GM19025 (cell line): Measurements from ENCODE around the gene TMEM119.

ENCODE experiments used
- ATAC-seq: cut with Tn5 transposase; IDR thresholded peaks from one replicate; pipeline ENCODE4 v1.9.1; 2021; ENCODE audit warnings: mild to moderate bottlenecking, low read depth, moderate library complexity; ENCODE audit not compliant: unreplicated experiment

TMEM119 gene

DNA sequence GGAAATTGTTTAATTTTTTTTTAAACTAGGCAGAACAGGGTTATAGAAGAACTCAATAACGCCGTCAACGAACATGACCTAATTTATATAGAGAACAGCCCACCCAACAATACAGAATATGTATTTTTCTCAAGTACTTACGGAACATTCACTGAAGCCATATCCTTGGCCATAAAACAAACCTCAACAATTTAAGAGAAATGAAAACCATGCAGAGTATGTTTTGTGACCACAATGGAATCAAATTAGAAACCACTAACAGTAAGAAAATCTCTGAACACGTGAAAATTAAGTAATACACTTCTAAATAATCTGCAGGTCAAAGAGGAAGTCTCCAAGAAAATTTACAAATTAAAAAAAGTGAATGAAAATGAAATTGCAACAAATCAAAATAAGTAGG, 46.3 kb downstream of the TMEM119 start:
- ATAC-seq: no peak

DNA sequence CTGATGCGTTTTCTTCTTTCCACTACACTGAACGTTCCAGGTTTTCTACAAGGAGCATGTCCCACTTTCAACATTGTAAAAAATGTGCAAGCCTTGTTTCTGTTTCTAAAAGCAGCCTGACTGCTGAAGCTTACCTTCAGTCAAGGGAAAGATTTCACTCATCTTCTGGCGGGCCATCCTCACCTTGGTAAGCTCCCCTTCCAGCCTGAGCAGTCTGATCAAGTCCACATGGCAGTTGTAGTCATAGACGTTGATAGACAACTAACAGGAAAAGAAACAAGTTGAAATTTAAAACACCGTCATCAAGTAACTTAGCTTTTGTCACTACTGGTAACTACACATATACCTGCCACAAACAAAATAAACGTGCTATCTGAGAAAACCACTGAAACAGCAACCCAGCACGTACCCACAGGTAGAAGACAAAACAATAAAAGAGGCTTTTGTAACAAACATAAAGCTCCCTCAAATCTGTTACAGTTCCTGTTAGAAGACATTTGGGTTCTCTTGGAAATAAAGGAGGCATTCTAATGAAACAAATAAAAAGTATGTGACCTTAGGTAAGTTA, 48.8 kb downstream of the TMEM119 start:
- no peak for ATAC-seq

DNA sequence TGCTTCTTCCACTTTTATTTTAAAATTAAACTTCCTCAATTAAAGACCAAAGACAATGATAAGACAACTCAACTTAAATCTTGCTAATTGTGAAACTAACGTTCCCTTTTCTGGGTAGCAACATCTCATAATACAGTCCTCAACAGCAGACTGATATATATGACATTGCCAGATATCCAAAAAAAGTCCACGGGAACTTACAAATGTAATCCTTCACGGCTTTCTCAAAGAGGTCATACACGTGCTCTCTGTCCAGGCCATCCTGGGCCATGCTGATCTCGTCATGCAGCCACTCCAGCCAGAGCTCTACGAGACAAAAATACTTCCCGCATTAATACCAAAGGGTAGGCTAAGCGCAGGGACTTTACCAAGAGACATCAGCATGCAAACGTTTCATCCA, 50.2 kb downstream of the TMEM119 start:
- no peak for ATAC-seq

DNA sequence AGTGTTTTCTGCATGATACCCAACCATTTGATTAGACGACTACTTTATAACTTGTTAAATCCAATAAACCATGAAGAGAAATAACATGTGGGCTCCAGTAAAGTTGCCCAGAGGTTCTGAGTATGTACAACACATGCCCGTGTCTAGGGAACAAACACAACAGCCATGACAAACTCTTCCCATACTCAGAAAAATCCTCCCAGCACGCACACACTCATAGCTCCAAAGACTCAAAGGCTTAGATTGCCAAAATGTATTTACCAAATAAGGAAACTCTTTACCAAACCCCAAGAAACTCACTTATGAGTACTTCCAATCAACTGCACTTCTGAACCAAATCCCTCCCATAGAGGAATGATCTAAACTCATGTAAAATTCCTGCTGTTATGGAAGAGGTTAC, 54.2 kb downstream of the TMEM119 start:
- no peak for ATAC-seq

DNA sequence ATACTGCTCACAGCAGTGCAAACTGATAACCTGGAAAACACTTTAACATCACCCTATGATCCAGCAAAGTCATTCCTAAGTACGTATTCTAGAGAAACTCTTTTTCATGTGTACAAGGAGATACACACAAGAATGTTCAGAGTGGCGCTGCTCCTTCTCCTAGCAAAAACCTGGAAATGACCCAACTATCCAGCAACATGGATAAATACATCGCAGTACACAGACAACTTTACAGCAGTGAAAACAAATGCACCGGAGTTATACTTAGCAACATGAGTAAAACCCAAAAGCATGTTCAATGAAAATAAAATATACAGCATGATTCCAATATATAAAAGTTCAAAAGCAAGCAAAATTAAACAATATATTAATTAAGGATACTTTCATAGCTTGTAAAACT, 55.6 kb downstream of the TMEM119 start:
- no peak for ATAC-seq
